H1 (cell line): ENCODE results near the gene NFYA. TPM values are rescaled to one million over a fixed set of nuclear protein-coding genes. Genes with fewer than 3 reads are reported as not detected.
A peak's percentile ranks its signal among the peaks of the same experiment; 100 is the strongest.

Experiments
- CBX8 ChIP-seq: fragments of 300-800, 300-1000 bp; sonication (generic); IDR thresholded peaks from 2 replicates; pipeline ENCODE4 v1.7.1; 2016; ENCODE audit warnings: low read depth, low read length, borderline replicate concordance
- JUN ChIP-seq: IDR thresholded peaks from 2 replicates; pipeline ENCODE4 v1.6.1; 2011; ENCODE audit warnings: low read depth, mild to moderate bottlenecking, improper control_type of control experiment, low read length
- RAD21 ChIP-seq, 2 experiments: IDR thresholded peaks in 1 of 2; conservative IDR thresholded peaks in 1 of 2; 2 replicates each; pipeline ENCODE4 v1.6.1; 2011; ENCODE audit warnings: low read depth in 2 of 2, low read length in 2 of 2, improper control_type of control experiment in 1 of 2, inconsistent platforms in 1 of 2, mild to moderate bottlenecking in 1 of 2, moderate library complexity in 1 of 2
- SP1 ChIP-seq: IDR thresholded peaks from 2 replicates; pipeline ENCODE4 v1.6.1; 2011; ENCODE audit warnings: low read depth, low read length
- polyA plus RNA-seq, 7 experiments: library from polyadenylated mRNA; depleted of rRNA in 3 of 7; stranded (reverse) in 5 of 7; unstranded in 2 of 7; fragments of >200 nt in 5 of 7; fragments of 200-250 nt in 2 of 7; gene quantifications; 1 replicate in 5 of 7; 2 replicates in 1 of 7; 4 replicates in 1 of 7; pipeline versions ENCODE4 v1.2.1 to v1.2.3, GENCODE V29; 2011 to 2013; ENCODE audit warnings: missing spikeins in 2 of 7, mixed read lengths in 2 of 7
- total RNA-seq: library from RNA; stranded (reverse); fragmentation: NEBNext Ultra II Directional; extraction: Animal tissue kit (Norgen Biotek cat#: 25700); gene quantifications from 2 replicates; pipeline ENCODE4 v1.2.1, GENCODE V29; 2021

NFYA gene
- total and polyA plus RNA-seq, 2 of the 8 experiments (the other 6 are each of a cell fraction or from before 2014, with no cell fraction given), result 19.8 to 33.7 TPM

- TF ChIP-seq RAD21 (IDR thresholded peaks at IDR 0.05 in 1 of 2, conservative IDR thresholded peaks at IDR 0.05 in 1 of 2; ENCODE audit: low read depth in 2 of 2, low read length in 2 of 2), result peak; percentile 72 to 77
- no peak for TF ChIP-seq CBX8
- TF ChIP-seq SP1, result no peak
- no peak for TF ChIP-seq JUN
Observed at GRCh38 chr6:41066867-41067304, 5.9 kb upstream of the NFYA start (continued).
